PFSK-1 (cell line): ENCODE data around the gene CCDC28A.

Source experiments
- POLR2AphosphoS5 ChIP-seq: IDR thresholded peaks from 2 replicates; pipeline ENCODE4 v1.6.1; 2012; ENCODE audit warnings: low read depth, mild to moderate bottlenecking, control low read depth, low read length, moderate library complexity
- SIN3A ChIP-seq: IDR thresholded peaks from 2 replicates; pipeline ENCODE4 v1.6.1; 2012; ENCODE audit warnings: mild to moderate bottlenecking, low read length, moderate library complexity, borderline replicate concordance; ENCODE audit not compliant: insufficient read depth

- no peak for TF ChIP-seq POLR2AphosphoS5
- TF ChIP-seq SIN3A = no peak
These were observed 30.3 kb downstream of the CCDC28A start for GRCh38 chr6:138803861-138804260.
